ENCODE results near the gene CD109.

The CD109 gene

GRCh38 chr6:73703466-73703865 is 7.5 kb downstream of the CD109 start:
- Histone ChIP-seq H2AK5ac (ENCODE audit: low read length) (no peak overlapping the region), H3K27ac (ENCODE audit: low read depth, low read length) (no peak overlapping the region), H3K9ac (ENCODE audit: low read length) (no peak overlapping the region), H4K8ac (ENCODE audit: low read depth, low read length) (no peak overlapping the region), H3K79me1 (ENCODE audit: low read length) (no peaks in the 10 kb centered on the region), H3K27me3 (ENCODE audit: insufficient read depth, low read length, poor library complexity) (no peaks in the 10 kb centered on the region), H3K36me3 (ENCODE audit: control insufficient read depth, insufficient read depth, low read length) (no peaks in the 10 kb centered on the region), H3K4ac (ENCODE audit: low read depth, low read length) (no peak overlapping the region), H3K4me2 (ENCODE audit: low read length) (no peak overlapping the region), H2BK5ac (ENCODE audit: low read length) (no peak overlapping the region), H2BK120ac (ENCODE audit: low read depth, low read length) (no peak overlapping the region), H3K4me3 (ENCODE audit: low read length) (no peak overlapping the region), H4K5ac (ENCODE audit: low read length) (no peak overlapping the region), H3K4me1 (ENCODE audit: control insufficient read depth, low read depth, low read length) (no peaks in the 10 kb centered on the region), H3K56ac (ENCODE audit: low read length) (no peak overlapping the region), H3K18ac (ENCODE audit: low read length) (no peak overlapping the region), H3K79me2 (ENCODE audit: control insufficient read depth, insufficient read depth, low read length) (no peaks in the 10 kb centered on the region), H3K23ac (ENCODE audit: low read length) (no peak overlapping the region), H2BK15ac (replicated peaks; ENCODE audit: low read depth) (no peak overlapping the region)
- no CpG with 5 or more reads among the region's 1 CpG for WGBS (ENCODE audit: extremely low coverage, insufficient coverage, low lambda C conversion rate)
- DNase-seq: no peak

GRCh38 chr6:73704260-73704659 is 8.3 kb downstream of the CD109 start:
- H4K5ac ChIP-seq (ENCODE audit: low read length): no peak overlapping the region
- H3K56ac ChIP-seq (ENCODE audit: low read length): no peak overlapping the region
- H3K9ac ChIP-seq (ENCODE audit: low read length): no peak overlapping the region
- H3K27ac ChIP-seq (ENCODE audit: low read depth, low read length): no peak overlapping the region
- no peak overlapping the region for H3K4me3 ChIP-seq (ENCODE audit: low read length)
- no peak overlapping the region for H3K4ac ChIP-seq (ENCODE audit: low read depth, low read length)
- no peak overlapping the region for H2BK15ac ChIP-seq (replicated peaks; ENCODE audit: low read depth)
- no peaks in the 10 kb centered on the region for H3K79me2 ChIP-seq (ENCODE audit: control insufficient read depth, insufficient read depth, low read length)
- no peak overlapping the region for H2BK5ac ChIP-seq (ENCODE audit: low read length)
- no CpG with 5 or more reads among the region's 8 CpGs for WGBS (ENCODE audit: extremely low coverage, insufficient coverage, low lambda C conversion rate)
- no peaks in the 10 kb centered on the region for H3K79me1 ChIP-seq (ENCODE audit: low read length)
- H4K8ac ChIP-seq (ENCODE audit: low read depth, low read length): no peak overlapping the region
- no peak overlapping the region for H3K23ac ChIP-seq (ENCODE audit: low read length)
- H3K27me3 ChIP-seq (ENCODE audit: insufficient read depth, low read length, poor library complexity): no peaks in the 10 kb centered on the region
- H3K18ac ChIP-seq (ENCODE audit: low read length): no peak overlapping the region
- H3K36me3 ChIP-seq (ENCODE audit: control insufficient read depth, insufficient read depth, low read length): no peaks in the 10 kb centered on the region
- H2AK5ac ChIP-seq (ENCODE audit: low read length): no peak overlapping the region
- peak; percentile 29 for DNase-seq
- no peaks in the 10 kb centered on the region for H3K4me1 ChIP-seq (ENCODE audit: control insufficient read depth, low read depth, low read length)
- H3K4me2 ChIP-seq (ENCODE audit: low read length): no peak overlapping the region
- no peak overlapping the region for H2BK120ac ChIP-seq (ENCODE audit: low read depth, low read length)

DNA sequence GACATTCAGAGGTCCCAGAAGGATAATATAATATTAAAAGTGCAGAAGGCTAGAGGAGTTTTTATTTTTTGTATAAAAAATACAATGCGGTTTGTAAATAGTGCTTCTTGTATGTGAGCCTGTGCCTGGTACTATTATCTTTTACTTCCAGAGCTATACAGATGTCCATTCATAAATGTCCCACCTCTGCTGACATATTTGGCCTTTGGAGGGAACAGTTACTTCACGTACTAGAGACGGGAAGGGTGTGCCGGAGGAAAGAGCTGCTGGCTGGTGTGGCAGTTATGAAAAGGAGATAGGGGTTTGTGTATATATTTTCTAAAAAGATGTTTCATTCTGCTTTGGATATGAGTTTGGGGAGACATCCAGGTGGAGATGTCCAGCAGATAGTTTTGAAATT is 8.8 kb downstream of the CD109 start:
- Histone ChIP-seq H2BK120ac (ENCODE audit: low read depth, low read length) (no peak overlapping the region), H3K79me2 (ENCODE audit: control insufficient read depth, insufficient read depth, low read length) (no peaks in the 10 kb centered on the region), H3K18ac (ENCODE audit: low read length) (no peak overlapping the region), H3K56ac (ENCODE audit: low read length) (no peak overlapping the region), H2AK5ac (ENCODE audit: low read length) (no peak overlapping the region), H2BK15ac (replicated peaks; ENCODE audit: low read depth) (no peak overlapping the region), H4K5ac (ENCODE audit: low read length) (no peak overlapping the region), H3K36me3 (ENCODE audit: control insufficient read depth, insufficient read depth, low read length) (no peaks in the 10 kb centered on the region), H3K27me3 (ENCODE audit: insufficient read depth, low read length, poor library complexity) (no peaks in the 10 kb centered on the region), H3K27ac (ENCODE audit: low read depth, low read length) (no peak overlapping the region), H3K4ac (ENCODE audit: low read depth, low read length) (no peak overlapping the region), H3K4me3 (ENCODE audit: low read length) (no peak overlapping the region), H3K23ac (ENCODE audit: low read length) (no peak overlapping the region), H3K4me1 (ENCODE audit: control insufficient read depth, low read depth, low read length) (no peaks in the 10 kb centered on the region), H3K9ac (ENCODE audit: low read length) (no peak overlapping the region), H3K79me1 (ENCODE audit: low read length) (no peaks in the 10 kb centered on the region), H3K4me2 (ENCODE audit: low read length) (no peak overlapping the region), H2BK5ac (ENCODE audit: low read length) (no peak overlapping the region), H4K8ac (ENCODE audit: low read depth, low read length) (no peak overlapping the region)
- WGBS (ENCODE audit: extremely low coverage, insufficient coverage, low lambda C conversion rate): no CpG with 5 or more reads among the region's 4 CpGs
- DNase-seq: no peak

DNA sequence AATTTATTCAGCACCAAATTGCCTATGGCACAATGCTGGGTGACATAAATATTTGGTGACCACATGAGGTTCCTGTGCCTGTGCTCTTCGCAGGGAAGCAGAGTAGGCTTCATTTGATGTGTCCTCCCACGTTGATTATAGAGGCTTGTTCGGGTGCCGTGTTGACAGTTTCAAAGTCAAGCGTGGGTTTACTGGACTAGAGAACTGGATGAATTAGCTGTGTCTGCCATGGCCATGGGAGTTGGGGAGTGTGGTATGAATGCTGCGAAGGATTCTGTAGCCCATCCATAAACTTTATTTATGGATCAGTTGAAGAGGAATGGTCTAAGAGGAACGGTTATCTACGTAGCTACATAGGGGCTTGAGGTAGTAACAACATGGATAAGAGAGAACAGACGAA is 11.0 kb downstream of the CD109 start:
- H3K18ac ChIP-seq (ENCODE audit: low read length): no peak overlapping the region
- no peak overlapping the region for H3K27ac ChIP-seq (ENCODE audit: low read depth, low read length)
- DNase-seq: no peak
- H2BK5ac ChIP-seq (ENCODE audit: low read length): no peak overlapping the region
- H3K4me3 ChIP-seq (ENCODE audit: low read length): no peak overlapping the region
- no peaks in the 10 kb centered on the region for H3K27me3 ChIP-seq (ENCODE audit: insufficient read depth, low read length, poor library complexity)
- H3K79me2 ChIP-seq (ENCODE audit: control insufficient read depth, insufficient read depth, low read length): no peaks in the 10 kb centered on the region
- no peaks in the 10 kb centered on the region for H3K79me1 ChIP-seq (ENCODE audit: low read length)
- no CpG with 5 or more reads among the region's 9 CpGs for WGBS (ENCODE audit: extremely low coverage, insufficient coverage, low lambda C conversion rate)
- H2BK15ac ChIP-seq (replicated peaks; ENCODE audit: low read depth): no peak overlapping the region
- H3K4me2 ChIP-seq (ENCODE audit: low read length): no peak overlapping the region
- no peak overlapping the region for H2BK120ac ChIP-seq (ENCODE audit: low read depth, low read length)
- no peak overlapping the region for H4K5ac ChIP-seq (ENCODE audit: low read length)
- no peak overlapping the region for H4K8ac ChIP-seq (ENCODE audit: low read depth, low read length)
- H3K23ac ChIP-seq (ENCODE audit: low read length): no peak overlapping the region
- H2AK5ac ChIP-seq (ENCODE audit: low read length): no peak overlapping the region
- H3K4me1 ChIP-seq (ENCODE audit: control insufficient read depth, low read depth, low read length): no peaks in the 10 kb centered on the region
- no peak overlapping the region for H3K56ac ChIP-seq (ENCODE audit: low read length)
- H3K9ac ChIP-seq (ENCODE audit: low read length): no peak overlapping the region
- H3K4ac ChIP-seq (ENCODE audit: low read depth, low read length): no peak overlapping the region
- H3K36me3 ChIP-seq (ENCODE audit: control insufficient read depth, insufficient read depth, low read length): no peaks in the 10 kb centered on the region

DNA sequence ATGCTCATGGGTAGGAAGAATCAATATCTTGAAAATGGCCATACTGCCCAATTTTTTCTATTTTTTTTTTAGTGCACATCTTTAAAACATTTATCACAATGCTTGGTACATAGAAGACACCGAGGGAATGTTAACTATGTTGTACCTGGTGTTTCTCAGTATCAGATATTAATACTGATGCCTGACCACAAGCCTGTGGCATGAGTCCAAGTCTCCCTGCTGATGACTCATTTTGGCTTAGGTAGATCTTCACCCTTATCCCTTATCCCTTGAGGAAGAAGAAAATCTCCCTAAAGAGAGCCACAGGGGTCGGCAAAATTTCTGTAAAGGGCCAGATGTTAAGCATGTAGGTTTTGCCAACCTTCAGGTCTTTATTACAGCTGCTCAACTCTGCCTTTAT is 14.5 kb downstream of the CD109 start:
- Histone ChIP-seq H2BK120ac (ENCODE audit: low read depth, low read length) (no peak overlapping the region), H2BK5ac (ENCODE audit: low read length) (no peak overlapping the region), H3K4ac (ENCODE audit: low read depth, low read length) (no peak overlapping the region), H4K8ac (ENCODE audit: low read depth, low read length) (no peak overlapping the region), H3K4me3 (ENCODE audit: low read length) (no peak overlapping the region), H3K79me1 (ENCODE audit: low read length) (no peaks in the 10 kb centered on the region), H3K23ac (ENCODE audit: low read length) (no peak overlapping the region), H3K27ac (ENCODE audit: low read depth, low read length) (no peak overlapping the region), H3K18ac (ENCODE audit: low read length) (no peak overlapping the region), H3K4me2 (ENCODE audit: low read length) (no peak overlapping the region), H3K56ac (ENCODE audit: low read length) (no peak overlapping the region), H3K79me2 (ENCODE audit: control insufficient read depth, insufficient read depth, low read length) (no peaks in the 10 kb centered on the region), H3K27me3 (ENCODE audit: insufficient read depth, low read length, poor library complexity) (no peaks in the 10 kb centered on the region), H3K4me1 (ENCODE audit: control insufficient read depth, low read depth, low read length) (no peaks in the 10 kb centered on the region), H3K36me3 (ENCODE audit: control insufficient read depth, insufficient read depth, low read length) (no peaks in the 10 kb centered on the region), H2AK5ac (ENCODE audit: low read length) (no peak overlapping the region), H4K5ac (ENCODE audit: low read length) (no peak overlapping the region), H3K9ac (ENCODE audit: low read length) (no peak overlapping the region), H2BK15ac (replicated peaks; ENCODE audit: low read depth) (no peak overlapping the region)
- no CpG with 5 or more reads among the region's 2 CpGs for WGBS (ENCODE audit: extremely low coverage, insufficient coverage, low lambda C conversion rate)
- no peak for DNase-seq

- no peak overlapping the region for H3K18ac ChIP-seq (ENCODE audit: low read length)
- no peaks in the 10 kb centered on the region for H3K27me3 ChIP-seq (ENCODE audit: insufficient read depth, low read length, poor library complexity)
- H3K36me3 ChIP-seq (ENCODE audit: control insufficient read depth, insufficient read depth, low read length): no peaks in the 10 kb centered on the region
- no peak overlapping the region for H3K9ac ChIP-seq (ENCODE audit: low read length)
- H3K4ac ChIP-seq (ENCODE audit: low read depth, low read length): no peak overlapping the region
- no peak overlapping the region for H2AK5ac ChIP-seq (ENCODE audit: low read length)
- WGBS (ENCODE audit: extremely low coverage, insufficient coverage, low lambda C conversion rate): no CpG with 5 or more reads among the region's 1 CpG
- H3K79me1 ChIP-seq (ENCODE audit: low read length): no peaks in the 10 kb centered on the region
- H3K4me1 ChIP-seq (ENCODE audit: control insufficient read depth, low read depth, low read length): no peaks in the 10 kb centered on the region
- no peak overlapping the region for H2BK15ac ChIP-seq (replicated peaks; ENCODE audit: low read depth)
- H3K27ac ChIP-seq (ENCODE audit: low read depth, low read length): no peak overlapping the region
- no peak overlapping the region for H2BK5ac ChIP-seq (ENCODE audit: low read length)
- H4K8ac ChIP-seq (ENCODE audit: low read depth, low read length): no peak overlapping the region
- no peak for DNase-seq
- H3K79me2 ChIP-seq (ENCODE audit: control insufficient read depth, insufficient read depth, low read length): no peaks in the 10 kb centered on the region
- H2BK120ac ChIP-seq (ENCODE audit: low read depth, low read length): no peak overlapping the region
- H4K5ac ChIP-seq (ENCODE audit: low read length): no peak overlapping the region
- H3K56ac ChIP-seq (ENCODE audit: low read length): no peak overlapping the region
- H3K23ac ChIP-seq (ENCODE audit: low read length): no peak overlapping the region
- H3K4me2 ChIP-seq (ENCODE audit: low read length): no peak overlapping the region
- no peak overlapping the region for H3K4me3 ChIP-seq (ENCODE audit: low read length)
These were observed 14.9 kb downstream of the CD109 start for GRCh38 chr6:73710948-73711347.

All from mesendoderm (in vitro differentiated cells).